ENCODE results near the gene CHN2.
A peak's percentile ranks its signal among the peaks of the same experiment; 100 is the strongest.

The CHN2 gene

DNA sequence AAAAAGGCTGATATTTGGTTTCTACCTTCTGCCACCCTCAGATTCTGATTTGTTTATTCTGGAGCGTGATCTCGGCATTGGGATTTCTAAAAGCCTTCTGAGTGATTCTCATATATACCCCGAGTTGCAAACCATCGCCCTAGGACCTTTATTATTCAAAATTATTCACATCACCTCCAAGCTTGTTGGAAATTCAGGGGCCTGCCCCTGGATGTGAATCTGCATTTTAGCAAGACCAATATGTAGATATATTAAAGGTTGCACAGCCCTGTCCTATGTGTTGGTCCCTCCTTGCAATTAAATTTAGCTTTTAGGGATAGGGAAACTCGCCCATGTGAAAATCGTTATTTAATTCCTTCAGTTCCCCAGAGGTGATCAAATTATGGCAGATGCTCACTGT, 9.0 kb upstream of the CHN2 start:
- H3K27me3 ChIP-seq (ENCODE audit: insufficient read depth, low read depth): no peaks in the 10 kb centered on the region
- H3K27ac ChIP-seq: no peak overlapping the region
- H3K4me3 ChIP-seq (IDR thresholded peaks at IDR 0.05; ENCODE audit: insufficient read depth, low read depth, low read length): no peak overlapping the region
- no peak overlapping the region for H3K9ac ChIP-seq
- no peaks in the 10 kb centered on the region for H3K79me2 ChIP-seq (ENCODE audit: insufficient read depth, low read depth)
- H3K4me1 ChIP-seq (ENCODE audit: low read depth, poor library complexity, severe bottlenecking): peaks cover 5% of the 10 kb centered on the region
- H4K20me1 ChIP-seq (ENCODE audit: insufficient read depth): no peaks in the 10 kb centered on the region
- TF ChIP-seq, protein P1, sequence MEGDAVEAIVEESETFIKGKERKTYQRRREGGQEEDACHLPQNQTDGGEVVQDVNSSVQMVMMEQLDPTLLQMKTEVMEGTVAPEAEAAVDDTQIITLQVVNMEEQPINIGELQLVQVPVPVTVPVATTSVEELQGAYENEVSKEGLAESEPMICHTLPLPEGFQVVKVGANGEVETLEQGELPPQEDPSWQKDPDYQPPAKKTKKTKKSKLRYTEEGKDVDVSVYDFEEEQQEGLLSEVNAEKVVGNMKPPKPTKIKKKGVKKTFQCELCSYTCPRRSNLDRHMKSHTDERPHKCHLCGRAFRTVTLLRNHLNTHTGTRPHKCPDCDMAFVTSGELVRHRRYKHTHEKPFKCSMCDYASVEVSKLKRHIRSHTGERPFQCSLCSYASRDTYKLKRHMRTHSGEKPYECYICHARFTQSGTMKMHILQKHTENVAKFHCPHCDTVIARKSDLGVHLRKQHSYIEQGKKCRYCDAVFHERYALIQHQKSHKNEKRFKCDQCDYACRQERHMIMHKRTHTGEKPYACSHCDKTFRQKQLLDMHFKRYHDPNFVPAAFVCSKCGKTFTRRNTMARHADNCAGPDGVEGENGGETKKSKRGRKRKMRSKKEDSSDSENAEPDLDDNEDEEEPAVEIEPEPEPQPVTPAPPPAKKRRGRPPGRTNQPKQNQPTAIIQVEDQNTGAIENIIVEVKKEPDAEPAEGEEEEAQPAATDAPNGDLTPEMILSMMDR (conservative IDR thresholded peaks at IDR 0.05; ENCODE audit: low read depth, low read length): no peak
- no peak overlapping the region for H3K4me2 ChIP-seq
- no peak overlapping the region for H2AFZ ChIP-seq (ENCODE audit: low read depth)
- no peaks in the 10 kb centered on the region for H3K36me3 ChIP-seq (ENCODE audit: insufficient read depth)

DNA sequence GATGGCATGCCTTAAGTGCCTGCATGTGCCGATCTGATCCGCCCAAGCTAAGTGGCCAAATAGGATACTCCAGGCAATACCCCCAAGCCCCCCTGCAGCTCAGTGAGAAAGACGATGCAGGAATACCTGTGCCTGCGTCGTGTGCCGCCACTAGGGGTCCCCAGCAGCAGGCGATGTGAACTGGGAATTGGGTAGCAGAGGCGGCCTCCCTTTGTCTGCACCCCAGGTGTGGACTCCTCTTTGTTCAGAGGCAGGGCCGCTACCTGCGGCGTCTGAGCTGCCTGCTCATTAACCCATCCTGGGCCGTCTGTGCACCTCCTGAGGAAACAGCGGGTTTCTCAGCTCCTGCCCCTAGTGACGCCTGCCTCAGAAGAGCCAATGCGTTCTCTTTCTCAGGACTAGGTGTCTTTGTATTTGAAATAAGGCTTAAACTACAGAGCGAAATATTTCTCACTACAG, 4.8 kb upstream of the CHN2 start:
- TF ChIP-seq, protein P1 (conservative IDR thresholded peaks at IDR 0.05; ENCODE audit: low read depth, low read length): peak; percentile 92
- Histone ChIP-seq H3K4me3 (IDR thresholded peaks at IDR 0.05; ENCODE audit: insufficient read depth, low read depth, low read length) (no peak overlapping the region), H3K27me3 (ENCODE audit: insufficient read depth, low read depth) (no peaks in the 10 kb centered on the region), H3K27ac (no peak overlapping the region), H3K36me3 (ENCODE audit: insufficient read depth) (no peaks in the 10 kb centered on the region), H3K79me2 (ENCODE audit: insufficient read depth, low read depth) (no peaks in the 10 kb centered on the region), H3K9ac (no peak overlapping the region), H4K20me1 (ENCODE audit: insufficient read depth) (no peaks in the 10 kb centered on the region), H2AFZ (ENCODE audit: low read depth) (no peak overlapping the region), H3K4me1 (ENCODE audit: low read depth, poor library complexity, severe bottlenecking) (peaks cover 5% of the 10 kb centered on the region), H3K4me2 (no peak overlapping the region)

- H2AFZ ChIP-seq (ENCODE audit: low read depth): no peak overlapping the region
- no peaks in the 10 kb centered on the region for H3K27me3 ChIP-seq (ENCODE audit: insufficient read depth, low read depth)
- H3K79me2 ChIP-seq (ENCODE audit: insufficient read depth, low read depth): no peaks in the 10 kb centered on the region
- H3K9ac ChIP-seq: no peak overlapping the region
- peaks cover 5% of the 10 kb centered on the region for H3K4me1 ChIP-seq (ENCODE audit: low read depth, poor library complexity, severe bottlenecking)
- no peaks in the 10 kb centered on the region for H4K20me1 ChIP-seq (ENCODE audit: insufficient read depth)
- H3K36me3 ChIP-seq (ENCODE audit: insufficient read depth): no peaks in the 10 kb centered on the region
- TF ChIP-seq, protein P1 (conservative IDR thresholded peaks at IDR 0.05; ENCODE audit: low read depth, low read length): no peak
- H3K27ac ChIP-seq: no peak overlapping the region
- no peak overlapping the region for H3K4me2 ChIP-seq
- H3K4me3 ChIP-seq (IDR thresholded peaks at IDR 0.05; ENCODE audit: insufficient read depth, low read depth, low read length): no peak overlapping the region
These were observed 4.1 kb upstream of the CHN2 start for GRCh38 chr7:29190349-29191045.

- H3K4me3 ChIP-seq (IDR thresholded peaks at IDR 0.05; ENCODE audit: insufficient read depth, low read depth, low read length): no peak overlapping the region
- peaks cover 21% of the 10 kb centered on the region for H3K4me1 ChIP-seq (ENCODE audit: low read depth, poor library complexity, severe bottlenecking)
- H3K9ac ChIP-seq: no peak overlapping the region
- no peaks in the 10 kb centered on the region for H3K27me3 ChIP-seq (ENCODE audit: insufficient read depth, low read depth)
- no peak overlapping the region for H2AFZ ChIP-seq (ENCODE audit: low read depth)
- no peaks in the 10 kb centered on the region for H3K36me3 ChIP-seq (ENCODE audit: insufficient read depth)
- TF ChIP-seq, protein P1 (conservative IDR thresholded peaks at IDR 0.05; ENCODE audit: low read depth, low read length): no peak
- no peak overlapping the region for H3K27ac ChIP-seq
- H4K20me1 ChIP-seq (ENCODE audit: insufficient read depth): no peaks in the 10 kb centered on the region
- H3K79me2 ChIP-seq (ENCODE audit: insufficient read depth, low read depth): no peaks in the 10 kb centered on the region
- H3K4me2 ChIP-seq: no peak overlapping the region
These were observed 2.3 kb upstream of the CHN2 start for GRCh38 chr7:29192323-29192722.

All from KMS-11 (cell line).